HG03378 (cell line): Measurements from ENCODE around the gene TAP2.
"Not testable (repeated sequence)": the region's sequence is repeated elsewhere in the genome, so short reads cannot be mapped to it uniquely, and the experiment has no call there.

Experiments used
- ATAC-seq: cut with Tn5 transposase; IDR thresholded peaks from one replicate; pipeline ENCODE4 v1.9.1; 2021; ENCODE audit warnings: mild to moderate bottlenecking, moderate library complexity; ENCODE audit not compliant: unreplicated experiment

TAP2 gene

DNA sequence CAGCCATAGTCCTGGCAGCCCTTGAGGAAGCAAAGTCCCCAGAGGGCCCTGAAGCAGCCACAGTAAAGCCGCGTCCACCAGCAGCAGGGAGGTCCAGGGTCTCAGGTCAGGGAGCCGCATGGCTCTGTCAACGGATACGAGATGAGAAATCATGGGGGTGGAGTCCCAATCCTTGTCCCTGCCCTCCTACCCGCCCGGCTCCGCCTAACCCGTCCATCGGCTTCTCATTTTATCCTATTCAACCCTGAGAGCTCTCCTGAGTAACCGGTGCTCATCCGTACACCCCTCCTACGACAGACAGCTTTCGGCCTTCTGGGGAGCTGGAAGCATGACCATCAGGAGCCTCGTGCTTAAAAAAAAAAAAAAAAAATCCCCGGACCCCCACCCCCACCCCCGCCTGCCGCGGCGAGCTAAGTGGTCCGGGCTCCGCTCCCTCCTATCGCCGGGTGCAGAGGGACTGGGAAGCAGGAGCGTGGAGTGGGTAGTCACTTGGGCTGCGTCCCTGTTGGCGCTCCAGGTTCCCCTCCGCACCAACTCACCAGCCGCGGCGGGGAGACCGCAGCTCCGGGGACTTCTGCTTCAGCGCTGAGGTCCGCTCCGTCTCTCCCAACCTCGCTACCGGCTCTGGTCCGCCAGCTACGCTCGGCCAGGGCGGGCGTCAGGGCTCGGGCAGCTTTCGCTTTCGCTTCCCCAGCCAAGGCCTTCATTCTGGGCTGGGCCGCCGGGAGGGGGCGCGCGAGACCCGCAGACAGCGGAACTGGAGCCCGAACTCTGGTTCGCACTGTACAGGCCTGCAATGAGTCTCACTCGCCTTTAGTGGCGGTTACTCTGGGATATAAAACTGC is at the start of gene TAP2:
TSS of gene TAP2 (minus strand) at position 626 of the 845 bp plus-strand sequence. CDS start at position 120, 506 bp downstream.
- peak; percentile 51 for ATAC-seq

GRCh38 chr6:32887616-32888015 is 49.1 kb upstream of the TAP2 start:
- ATAC-seq = no peak

GRCh38 chr6:32886681-32887383 is 48.3 kb upstream of the TAP2 start:
- no peak for ATAC-seq

DNA sequence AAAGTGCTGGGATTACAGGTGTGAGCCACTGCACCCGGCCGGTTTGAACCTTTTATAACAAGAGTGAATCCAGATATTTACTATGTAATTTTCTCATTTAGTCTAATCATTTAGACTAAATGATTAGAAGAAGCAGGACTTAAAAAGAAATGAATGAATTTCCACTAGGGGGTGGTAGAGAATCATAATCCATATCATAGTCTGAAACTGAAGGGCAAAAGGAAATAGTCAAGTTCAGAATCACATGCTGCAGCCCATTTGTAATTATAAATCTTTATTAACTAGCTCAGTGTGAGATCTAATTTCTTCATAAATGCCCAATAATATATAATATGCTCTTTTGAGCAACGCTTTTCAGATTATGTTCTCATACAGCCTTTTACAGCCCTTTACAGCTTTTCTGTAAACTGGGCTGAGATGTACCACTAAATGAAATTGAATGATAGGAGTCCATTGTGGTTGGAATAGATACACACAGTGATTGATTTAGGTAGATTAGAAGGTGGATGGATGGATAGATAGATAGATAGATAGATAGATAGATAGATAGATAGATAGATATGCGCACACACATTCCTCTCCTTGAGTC is 47.3 kb upstream of the TAP2 start:
- no peak for ATAC-seq

- no peak for ATAC-seq
These were observed 45.2 kb upstream of the TAP2 start for GRCh38 chr6:32883789-32884188.

DNA sequence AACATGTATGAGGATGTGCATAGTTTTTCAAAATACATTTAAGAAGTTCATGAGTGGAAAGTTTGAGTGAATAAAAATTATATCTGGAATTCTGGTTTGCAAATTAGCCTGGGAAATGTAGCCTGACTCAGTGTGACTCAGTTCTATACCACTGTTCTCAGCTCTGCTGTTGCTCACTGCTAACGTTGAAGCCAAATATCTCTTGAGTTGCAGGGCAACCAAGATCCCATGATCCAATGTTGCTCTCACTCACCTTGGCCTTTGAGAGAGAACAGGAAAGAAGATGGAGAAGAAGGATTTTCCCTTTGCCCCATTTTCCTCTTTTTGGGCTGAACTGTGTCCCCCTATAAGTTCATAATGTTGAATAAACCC is 44.3 kb upstream of the TAP2 start:
- no peak for ATAC-seq

DNA sequence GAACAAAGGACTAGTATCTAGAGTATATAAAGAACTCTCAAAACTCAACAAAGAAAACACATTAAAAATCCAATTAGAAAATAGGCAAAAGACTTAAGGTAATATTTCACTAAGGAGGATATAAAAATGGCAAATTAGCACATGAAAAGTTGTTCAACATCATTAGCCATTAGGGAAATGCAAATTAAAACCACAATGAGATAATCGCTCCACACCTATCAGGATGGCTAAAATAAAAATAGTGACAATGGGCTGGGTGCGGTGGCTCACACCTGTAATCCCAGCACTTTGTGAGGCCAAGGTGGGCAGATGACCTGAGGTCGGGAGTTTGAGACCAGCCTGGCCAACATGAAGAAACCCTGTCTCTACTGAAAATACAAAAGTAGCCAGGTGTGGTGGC is 42.4 kb upstream of the TAP2 start:
- ATAC-seq = not testable (repeated sequence)

DNA sequence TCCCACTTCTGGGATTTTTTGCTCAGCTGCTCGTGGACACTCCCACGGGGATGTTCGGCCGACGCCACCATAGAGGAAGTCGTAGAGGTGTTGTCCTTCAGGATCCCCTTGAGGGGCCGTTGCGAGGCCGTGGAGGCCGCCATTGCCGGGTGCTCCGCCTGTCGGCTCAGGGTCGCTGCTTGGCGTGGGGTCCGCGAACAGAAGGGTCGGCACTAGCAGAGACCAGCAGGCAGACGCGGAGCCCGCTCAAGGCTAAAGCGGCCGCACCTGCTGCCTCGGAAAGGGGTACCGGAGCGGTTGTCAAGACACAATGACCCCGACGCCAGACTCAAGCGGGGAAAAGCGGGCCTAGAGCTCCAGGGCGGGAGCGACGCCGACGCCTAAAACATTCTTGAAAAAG is 41.2 kb upstream of the TAP2 start:
- no peak for ATAC-seq

DNA sequence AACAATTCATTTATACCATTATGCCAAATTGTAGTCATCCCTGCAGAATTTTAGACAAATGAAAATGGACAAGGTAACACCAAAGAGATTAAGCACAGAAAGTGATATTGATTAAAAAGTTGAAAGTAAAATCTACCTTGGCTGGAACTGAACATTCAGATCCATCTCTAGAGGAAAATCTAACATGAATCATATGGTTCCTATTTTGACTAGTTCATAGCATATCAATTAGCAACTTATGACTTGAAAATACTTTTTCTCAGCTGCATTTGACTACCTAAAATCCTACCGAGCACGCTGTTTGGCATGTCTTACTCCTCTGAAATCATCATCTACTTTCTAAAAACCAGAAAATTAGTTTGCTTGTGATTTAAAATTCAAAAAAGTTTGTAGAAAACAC is 38.1 kb upstream of the TAP2 start:
- no peak for ATAC-seq

DNA sequence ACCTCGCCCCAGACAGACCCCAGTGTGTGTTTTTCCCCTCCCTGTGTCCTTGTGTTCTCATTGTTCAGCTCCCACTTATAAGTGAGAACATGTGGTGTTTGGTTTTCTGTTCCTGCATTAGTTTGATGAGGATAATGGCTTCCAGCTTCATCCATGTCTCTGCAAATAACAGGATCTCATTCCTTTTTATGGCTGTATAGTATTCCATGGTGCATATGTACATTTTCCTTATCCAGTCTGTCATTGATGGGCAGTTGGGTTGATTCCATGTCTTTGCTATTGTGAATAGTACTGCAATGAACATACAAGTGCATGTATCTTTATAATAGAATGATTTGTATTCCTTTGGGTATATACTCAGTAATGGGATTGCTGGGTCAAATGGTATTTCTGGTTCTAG is 35.4 kb upstream of the TAP2 start:
- not testable (repeated sequence) for ATAC-seq

DNA sequence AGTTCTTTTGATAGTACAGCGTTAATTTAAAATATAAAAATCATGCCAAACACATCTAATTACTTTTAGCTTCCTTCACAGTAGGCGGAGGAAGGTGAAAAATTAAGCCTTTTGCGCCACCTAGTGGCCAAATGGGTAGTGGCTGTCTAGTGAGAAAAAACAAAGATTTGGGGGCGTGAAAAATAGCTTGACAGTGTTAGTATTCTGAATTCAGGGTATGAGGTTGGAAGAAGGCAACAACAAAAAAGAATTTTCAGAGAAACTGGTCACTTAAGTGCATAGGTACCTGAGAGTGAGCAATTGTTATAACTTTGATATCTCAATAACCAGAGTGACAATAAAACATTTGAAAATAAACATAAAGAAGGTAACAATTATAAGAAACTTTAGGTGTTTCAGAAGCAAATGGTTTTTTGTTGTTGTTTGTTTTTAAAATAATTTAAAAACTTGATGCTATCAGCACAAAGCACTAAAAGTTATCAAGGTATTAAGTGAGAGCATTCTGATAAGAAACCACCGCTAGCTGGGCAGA is 29.8 kb upstream of the TAP2 start:
- no peak for ATAC-seq

DNA sequence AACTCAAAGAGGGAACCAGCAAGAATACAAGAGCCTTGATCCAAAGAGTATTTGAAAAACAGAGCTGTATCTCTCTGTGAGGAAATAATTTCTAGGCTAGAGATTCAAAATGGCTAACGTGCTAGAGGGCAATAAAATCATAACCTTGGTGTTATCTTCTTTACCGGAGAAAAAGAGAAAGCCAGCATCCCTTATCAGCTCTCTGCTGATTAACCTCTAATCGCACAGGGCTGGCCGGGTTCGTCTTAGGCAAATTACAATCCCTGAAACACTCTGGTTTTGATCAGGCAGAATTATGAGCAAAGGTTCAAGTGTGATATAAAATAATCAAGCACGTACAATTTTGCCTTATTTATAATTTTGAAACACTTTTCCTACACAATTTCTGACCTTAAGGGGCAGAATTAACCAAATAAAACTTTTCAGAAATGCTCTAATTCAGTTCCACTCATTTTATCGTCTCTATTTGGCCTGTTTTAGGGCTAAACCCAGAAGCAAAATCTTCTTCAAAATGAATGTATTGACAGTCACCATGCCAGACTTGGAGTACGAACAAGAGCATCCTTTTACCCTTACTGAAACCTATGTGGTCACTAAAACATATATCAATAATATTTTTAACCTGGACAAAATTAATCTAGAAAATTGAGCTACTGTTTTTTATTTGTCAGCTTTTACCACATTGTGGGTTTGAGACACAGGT is 29.2 kb upstream of the TAP2 start:
- ATAC-seq = no peak

GRCh38 chr6:32867022-32867477 is 28.5 kb upstream of the TAP2 start:
- ATAC-seq = no peak

- no peak for ATAC-seq
These were observed 27.3 kb upstream of the TAP2 start for GRCh38 chr6:32865724-32866443.

- ATAC-seq = no peak
These were observed 24.2 kb upstream of the TAP2 start for GRCh38 chr6:32862725-32863124.

GRCh38 chr6:32860674-32861073 is 22.1 kb upstream of the TAP2 start:
- no peak for ATAC-seq

DNA sequence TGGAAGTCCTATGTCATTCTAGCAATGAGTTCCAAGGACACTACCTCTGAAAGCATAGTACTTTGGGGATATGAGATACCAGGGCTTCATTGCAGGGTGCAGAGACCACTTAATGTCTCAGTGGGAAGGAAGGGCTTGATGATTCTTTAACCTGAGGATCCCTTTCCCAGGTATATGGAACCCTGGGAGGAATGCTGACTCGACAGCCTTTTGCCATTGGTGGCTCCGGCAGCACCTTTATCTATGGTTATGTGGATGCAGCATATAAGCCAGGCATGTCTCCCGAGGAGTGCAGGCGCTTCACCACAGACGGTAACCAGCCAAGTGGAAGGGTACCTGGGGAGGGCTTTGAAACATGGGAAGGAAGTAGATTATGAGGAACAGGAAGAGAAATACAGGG is 19.7 kb upstream of the TAP2 start:
- ATAC-seq = no peak

- ATAC-seq = no peak
These were observed 18.8 kb upstream of the TAP2 start for GRCh38 chr6:32857156-32857891.

- no peak for ATAC-seq
These were observed 17.1 kb upstream of the TAP2 start for GRCh38 chr6:32855467-32856174.
